Amygdala (tissue), 56 donors: ENCODE data around the gene RXRG.
A peak's percentile ranks its signal among the peaks of the same experiment; 100 is the strongest.

Experiments
- DNase-seq, 56 donors: peaks; one replicate each; lab custom pipeline; 2025; lab: John Stamatoyannopoulos, UW

RXRG gene

GRCh38 chr1:165415068-165415467 lies 29.9 kb downstream of the RXRG start:
- DNase-seq = no peak

- DNase-seq = no peak
Observed at GRCh38 chr1:165414620-165415019, 30.3 kb downstream of the RXRG start.

DNA sequence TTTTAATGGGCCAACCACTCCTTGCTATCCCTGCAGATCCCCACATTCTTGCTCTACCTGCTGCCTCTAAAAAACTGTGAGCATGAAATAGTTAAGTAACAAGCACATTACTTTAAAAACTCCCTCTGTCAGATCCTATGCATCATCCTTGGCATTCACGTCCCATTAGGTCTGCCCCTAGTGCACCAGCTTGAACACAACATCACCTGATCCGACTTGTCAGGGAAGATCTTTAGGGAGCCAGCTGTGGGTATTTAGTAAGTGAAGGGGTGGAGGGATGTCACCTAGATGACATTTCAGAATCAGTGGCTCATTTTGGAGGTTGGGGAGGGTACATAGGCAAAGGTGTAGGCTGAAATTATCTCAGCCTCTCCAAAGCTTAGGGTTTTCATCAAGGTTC lies 33.5 kb downstream of the RXRG start:
- DNase-seq = no peak

DNA sequence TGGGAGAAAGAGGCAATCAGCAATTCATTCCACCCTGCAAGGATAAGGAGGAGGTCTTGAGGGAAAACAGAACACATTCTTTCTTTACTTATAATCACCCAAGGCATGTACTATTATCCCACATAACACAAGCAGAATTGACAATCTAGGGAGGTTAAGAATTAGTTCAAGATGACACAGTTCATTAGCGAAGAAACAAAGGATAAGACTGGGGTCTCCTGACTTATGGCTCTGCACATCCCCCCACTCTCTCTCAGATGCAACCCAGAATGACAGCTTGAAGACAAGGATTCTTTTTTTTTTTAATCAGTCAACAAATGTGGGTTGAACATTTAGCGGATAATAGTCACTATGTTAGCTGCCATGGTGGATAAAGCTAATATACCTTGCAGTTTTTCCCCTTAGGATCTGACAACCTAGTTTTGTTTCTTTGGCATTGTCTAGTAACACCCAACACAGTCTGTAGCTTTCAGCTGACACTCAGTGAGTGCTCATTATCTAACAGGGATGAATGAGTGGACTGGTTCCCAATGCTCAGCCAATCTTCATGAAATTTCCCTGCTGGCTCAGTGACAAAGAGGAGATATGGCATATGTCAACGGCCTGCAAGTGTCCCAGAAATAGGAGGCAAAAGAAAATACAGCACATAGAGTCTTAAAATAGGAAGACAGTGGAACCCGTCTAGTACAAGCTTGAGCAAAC lies 35.1 kb downstream of the RXRG start:
- no peak for DNase-seq

DNA sequence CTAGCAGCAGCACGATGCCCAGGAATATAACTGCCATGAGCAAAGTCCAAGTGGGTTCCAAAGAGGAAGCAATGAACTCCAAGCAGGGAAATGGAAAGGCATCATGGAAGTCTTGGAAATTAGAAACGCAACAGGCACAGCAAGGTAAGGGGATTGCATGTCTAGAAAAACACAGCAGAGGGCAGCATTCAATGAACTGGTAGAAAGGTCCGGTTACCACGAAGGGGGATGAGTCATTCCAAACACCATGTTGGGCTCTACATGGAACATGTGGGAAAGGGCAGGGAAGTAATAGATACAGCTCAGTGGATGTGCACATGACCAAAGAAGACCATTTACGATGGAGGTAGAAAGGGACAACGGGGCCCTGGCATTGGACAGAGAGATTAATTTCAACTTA lies 36.4 kb downstream of the RXRG start:
- DNase-seq = no peak

DNA sequence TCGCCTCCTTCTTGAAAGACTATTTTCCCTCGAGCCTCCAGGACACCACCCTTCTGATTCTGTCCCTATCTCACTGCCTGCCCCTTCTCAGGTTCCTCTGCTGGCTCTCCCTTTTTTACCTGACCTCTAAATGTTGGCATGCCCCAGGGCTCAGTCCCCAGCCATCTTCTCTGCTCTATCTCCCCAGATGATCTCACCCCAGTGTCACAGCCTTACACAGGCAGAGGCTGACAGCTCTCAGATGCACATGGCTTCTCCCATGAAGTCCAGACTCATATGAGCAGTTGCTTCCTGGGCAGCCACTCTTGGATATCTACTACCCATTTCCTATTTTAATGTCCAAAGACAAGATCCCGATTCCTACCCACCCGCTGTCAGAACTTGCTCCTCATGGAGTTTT lies 37.5 kb downstream of the RXRG start:
- no peak for DNase-seq

GRCh38 chr1:165403835-165404482 lies 41.0 kb downstream of the RXRG start:
- peak in 15 of 56 donors; percentile 2 to 38 (median 9) for DNase-seq

DNA sequence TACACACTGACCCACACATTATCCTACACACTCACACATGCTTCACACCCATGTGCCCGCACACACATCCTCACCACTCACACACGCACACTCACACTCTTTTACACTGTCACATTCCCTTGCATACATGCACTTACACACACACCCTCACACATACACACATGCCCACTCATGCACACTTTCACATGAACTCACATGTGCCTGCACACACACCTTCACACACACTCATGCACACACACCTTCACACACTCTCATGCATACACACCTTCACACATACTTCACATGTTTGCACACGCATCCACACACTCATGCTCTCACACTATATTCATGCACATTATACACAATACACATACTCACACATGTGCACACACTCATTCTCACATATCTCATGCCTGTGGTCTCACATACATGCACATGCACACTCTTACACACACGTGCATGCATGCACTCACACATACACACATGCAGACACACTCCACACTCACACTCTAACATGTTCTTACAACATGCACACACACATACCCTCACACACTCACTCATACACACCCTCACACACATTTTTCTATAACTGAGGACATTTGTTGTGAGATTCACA lies 42.3 kb downstream of the RXRG start:
- DNase-seq = no peak

- no peak for DNase-seq
Observed at GRCh38 chr1:165397944-165398343, 47.0 kb downstream of the RXRG start.

DNA sequence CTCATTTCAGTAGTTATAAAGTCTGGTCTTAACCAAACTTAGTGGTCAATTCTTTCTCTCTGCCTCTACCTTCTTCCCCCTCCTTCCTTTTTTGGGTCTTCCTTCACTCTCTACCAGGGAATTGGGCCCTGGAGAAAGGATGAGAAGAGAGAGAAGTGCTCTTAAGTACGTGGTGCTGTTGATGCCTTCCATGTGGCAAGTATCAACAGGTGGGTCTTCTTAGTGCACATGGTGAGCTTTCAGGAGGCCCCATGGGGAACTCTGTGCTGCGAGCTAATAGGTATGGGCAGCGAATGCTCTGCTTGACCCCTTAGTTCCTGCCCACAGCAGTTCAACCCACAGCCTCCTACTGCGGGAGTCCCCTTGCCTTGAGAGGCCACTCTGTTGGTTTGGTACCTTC lies 49.0 kb downstream of the RXRG start:
- no peak for DNase-seq

- DNase-seq = no peak
Observed at GRCh38 chr1:165395478-165395877, 49.4 kb downstream of the RXRG start.

DNA sequence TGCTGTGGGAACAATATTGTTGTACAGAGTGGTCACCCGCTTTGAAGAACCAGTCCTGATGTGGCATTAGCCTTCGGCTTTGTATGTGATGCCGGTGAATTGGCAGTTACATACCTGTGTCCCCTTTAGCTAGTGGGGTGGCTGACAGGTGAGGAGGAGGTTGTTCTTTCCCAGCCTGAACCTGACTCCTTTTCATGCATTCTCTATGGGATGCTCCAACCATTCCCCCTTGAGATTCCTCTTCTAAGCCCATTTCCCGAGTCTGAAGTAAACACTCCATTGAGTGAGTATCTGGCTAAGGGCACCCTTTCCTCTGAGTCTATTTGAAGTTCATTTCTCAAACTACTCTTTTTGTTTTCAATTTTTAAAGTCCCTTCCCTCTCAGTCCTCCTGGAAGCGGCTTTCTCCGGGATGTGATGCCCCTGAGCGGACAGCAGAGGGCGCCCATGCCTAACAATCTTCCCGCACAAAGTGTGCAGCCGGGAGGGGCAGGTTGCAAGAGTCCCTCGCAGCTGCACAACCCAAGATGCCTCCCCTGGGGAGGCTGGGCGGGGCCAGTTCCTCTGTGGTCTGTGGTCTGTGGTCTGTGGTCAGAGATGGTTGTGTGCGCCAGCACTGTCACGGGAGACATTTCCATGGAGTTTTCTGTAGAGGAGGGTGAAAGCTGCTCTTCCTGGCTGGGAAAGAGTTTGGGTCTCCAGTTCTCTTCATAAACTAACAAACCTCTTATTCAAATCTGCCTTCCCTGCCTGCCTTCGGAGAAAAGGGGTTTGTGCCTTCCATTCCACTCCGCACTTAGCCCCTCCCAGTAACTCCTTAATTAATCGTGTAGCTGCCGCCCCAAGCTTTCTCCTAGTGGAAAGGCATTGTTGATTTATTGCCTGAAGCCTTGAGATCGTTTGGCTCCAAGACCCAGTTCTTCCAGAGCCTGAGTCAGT lies 52.0 kb downstream of the RXRG start:
- DNase-seq = peak in 55 of 56 donors; percentile 7 to 81 (median 58)

DNA sequence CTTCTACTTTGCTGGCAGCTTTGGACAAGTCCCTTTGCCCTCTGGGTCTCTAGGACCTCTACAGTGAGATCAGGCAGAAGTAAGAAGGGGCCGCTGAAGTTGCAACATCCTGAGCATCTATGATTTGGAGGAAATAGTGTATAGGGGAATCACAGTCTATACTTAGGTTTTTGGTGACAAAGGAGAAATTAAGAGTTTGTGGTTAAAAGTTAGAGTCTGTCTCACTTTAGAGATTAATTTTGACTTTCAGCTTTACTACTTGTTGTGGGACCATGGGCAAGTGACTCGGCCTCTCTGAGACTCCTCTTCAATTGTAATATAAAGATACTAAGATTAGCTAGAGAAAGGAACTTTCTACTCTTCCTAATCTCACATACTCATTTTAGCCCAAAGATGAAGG lies 55.3 kb downstream of the RXRG start:
- no peak for DNase-seq

- DNase-seq = no peak
Observed at GRCh38 chr1:165387961-165388360, 57.0 kb downstream of the RXRG start.

GRCh38 chr1:165387505-165387904 lies 57.4 kb downstream of the RXRG start:
- DNase-seq = no peak

DNA sequence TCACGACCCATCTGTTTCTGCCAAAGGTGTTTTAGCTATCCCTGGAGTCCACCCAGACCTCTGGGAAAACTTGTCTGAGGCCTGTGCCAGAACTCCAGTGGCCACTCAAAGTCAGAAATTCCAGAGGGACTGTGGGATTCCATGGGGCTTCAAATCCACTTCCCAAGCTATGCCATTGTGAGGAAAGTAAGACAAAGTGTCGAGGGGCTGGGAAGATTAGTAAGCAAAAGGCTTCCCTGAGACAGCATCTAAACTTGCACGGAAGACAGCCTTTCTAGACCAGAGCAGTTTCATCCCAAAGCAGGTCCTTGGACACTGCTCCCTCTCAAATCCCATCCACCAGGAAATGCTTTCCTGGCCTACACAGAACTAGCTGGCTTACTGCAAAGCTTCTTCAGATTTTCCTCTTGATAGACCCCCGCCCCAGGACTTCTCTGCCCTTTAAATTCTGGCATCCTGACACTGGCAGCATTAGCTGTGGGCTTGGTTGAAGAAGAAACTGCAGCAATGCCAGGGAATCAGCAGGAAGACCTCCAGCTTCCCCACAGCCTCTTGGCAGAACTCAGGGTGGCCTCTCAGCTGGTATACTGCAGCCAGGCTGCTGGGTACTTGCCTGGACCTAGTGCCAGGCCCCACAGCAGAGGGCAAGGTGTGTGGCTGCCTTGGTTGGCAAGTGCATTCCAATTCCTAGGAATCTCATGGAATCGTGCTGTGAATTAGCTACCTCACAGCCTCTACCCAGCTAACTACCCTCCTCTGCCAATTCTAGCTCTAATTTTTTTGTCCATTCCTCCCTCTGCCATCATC lies 61.1 kb downstream of the RXRG start:
- DNase-seq = peak in 15 of 56 donors; percentile 3 to 28 (median 11)

DNA sequence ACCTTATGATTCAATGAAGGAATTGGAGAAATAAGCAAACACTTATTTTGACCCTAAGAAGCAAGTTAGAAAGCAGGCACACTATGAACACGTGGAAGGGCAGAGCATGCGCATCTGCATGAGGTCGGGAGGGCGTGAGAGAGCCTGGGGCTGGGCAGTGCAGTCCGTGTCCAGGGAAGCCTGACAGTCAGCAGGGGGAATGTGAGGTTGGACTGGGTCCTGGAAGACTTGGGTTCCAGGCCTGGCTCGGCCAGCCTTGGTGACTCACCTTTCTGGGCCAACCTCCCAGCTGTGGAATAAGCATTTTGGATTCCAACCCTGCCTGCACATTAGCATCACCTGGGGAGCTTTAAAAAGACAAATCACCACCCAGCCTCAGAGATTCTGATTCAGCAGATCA lies 61.9 kb downstream of the RXRG start:
- DNase-seq = peak in 27 of 56 donors; percentile 2 to 70 (median 30)

DNA sequence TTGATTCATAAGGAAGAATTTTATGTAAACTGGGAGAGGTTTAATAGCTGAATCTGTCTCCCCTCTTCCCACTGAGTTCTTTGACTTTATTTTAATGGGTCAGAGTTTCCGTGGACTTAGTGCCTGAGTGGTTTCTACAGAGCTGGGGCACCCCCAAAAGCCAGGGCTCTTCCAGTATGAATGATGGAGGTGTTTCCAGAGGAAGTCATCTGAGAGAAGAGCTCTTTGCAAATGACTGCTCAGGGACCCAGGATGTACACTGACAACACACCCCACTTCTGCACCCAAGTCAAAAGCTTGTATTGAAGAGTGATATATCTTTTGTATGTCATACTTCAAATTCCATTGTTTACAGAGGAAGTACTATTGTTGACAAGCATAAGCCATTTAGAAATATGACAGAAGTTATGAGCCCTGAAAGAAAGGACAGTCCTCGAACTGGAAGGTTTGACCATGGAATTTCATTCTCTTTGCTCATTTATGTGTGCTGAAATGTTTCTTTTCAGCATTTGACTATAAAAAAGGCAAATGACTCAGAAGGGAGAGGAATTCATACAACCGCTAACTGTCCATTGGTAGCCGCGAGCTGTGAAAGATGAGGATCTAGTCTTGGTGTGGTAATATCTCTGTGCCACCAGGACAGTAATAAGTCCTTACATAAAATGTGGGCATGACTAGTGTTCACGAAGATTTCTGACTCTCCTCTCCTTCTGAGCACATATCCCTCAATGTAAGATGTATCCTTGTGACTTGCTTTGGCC lies 63.0 kb downstream of the RXRG start:
- DNase-seq = no peak

- DNase-seq = no peak
Observed at GRCh38 chr1:165376811-165377311, 68.1 kb downstream of the RXRG start.
